ENCODE results near the gene GLIPR1L2. TPM values are rescaled to one million over a fixed set of nuclear protein-coding genes. Genes with fewer than 3 reads are reported as not detected.
"Not testable (repeated sequence)": the region's sequence is repeated elsewhere in the genome, so short reads cannot be mapped to it uniquely, and the experiment has no call there.

Gene GLIPR1L2
- total RNA-seq, 1 donor from 2014 or later = 0.26 TPM

- peaks cover 4% of the 10 kb centered on the region for H3K36me3 Mint-ChIP-seq (ENCODE audit: low read depth, unreplicated experiment)
- H3K4me3 Mint-ChIP-seq (ENCODE audit: unreplicated experiment) = no peak overlapping the region
- no peak for TF ChIP-seq CTCF (IDR thresholded peaks at IDR 0.05; ENCODE audit: unreplicated experiment)
- H3K27me3 Mint-ChIP-seq (ENCODE audit: unreplicated experiment) = no peaks in the 10 kb centered on the region
- H3K4me1 Mint-ChIP-seq (ENCODE audit: unreplicated experiment) = no peaks in the 10 kb centered on the region
- H3K27ac Mint-ChIP-seq (ENCODE audit: unreplicated experiment) = no peak overlapping the region
- DNase-seq (ENCODE audit: low spot score) = no peak
- H3K9me3 Mint-ChIP-seq (ENCODE audit: unreplicated experiment) = no peaks in the 10 kb centered on the region
These were observed 47.3 kb downstream of the GLIPR1L2 start for GRCh38 chr12:75438059-75438754.

DNA sequence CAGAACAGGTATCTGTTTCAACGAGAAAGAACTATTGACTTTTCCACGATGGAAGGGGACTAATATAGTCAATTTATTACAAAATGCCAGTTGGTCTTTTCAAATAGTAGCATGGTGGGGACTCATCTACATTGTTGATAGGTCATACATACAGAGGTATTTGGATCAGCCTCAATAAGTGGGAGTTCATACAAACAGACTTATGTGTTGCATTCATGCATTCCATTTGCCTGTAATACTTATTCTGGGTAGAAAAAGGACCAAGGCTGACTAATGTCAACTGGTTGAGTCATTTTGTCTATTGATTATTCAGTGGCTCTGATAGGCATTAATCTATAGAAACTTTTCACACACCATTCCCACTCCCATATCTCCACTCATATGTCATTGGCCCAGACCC, 48.2 kb downstream of the GLIPR1L2 start:
- Mint-ChIP-seq H3K27me3 (ENCODE audit: unreplicated experiment) (no peaks in the 10 kb centered on the region), H3K4me1 (ENCODE audit: unreplicated experiment) (no peaks in the 10 kb centered on the region), H3K36me3 (ENCODE audit: low read depth, unreplicated experiment) (peaks cover 4% of the 10 kb centered on the region), H3K27ac (ENCODE audit: unreplicated experiment) (no peak overlapping the region), H3K9me3 (ENCODE audit: unreplicated experiment) (no peaks in the 10 kb centered on the region), H3K4me3 (ENCODE audit: unreplicated experiment) (no peak overlapping the region)
- TF ChIP-seq CTCF (IDR thresholded peaks at IDR 0.05; ENCODE audit: unreplicated experiment) = no peak
- DNase-seq (ENCODE audit: low spot score) = no peak

GRCh38 chr12:75439930-75440329, 49.0 kb downstream of the GLIPR1L2 start:
- no peaks in the 10 kb centered on the region for H3K27me3 Mint-ChIP-seq (ENCODE audit: unreplicated experiment)
- peaks cover 4% of the 10 kb centered on the region for H3K36me3 Mint-ChIP-seq (ENCODE audit: low read depth, unreplicated experiment)
- no peak for TF ChIP-seq CTCF (IDR thresholded peaks at IDR 0.05; ENCODE audit: unreplicated experiment)
- no peak overlapping the region for H3K4me3 Mint-ChIP-seq (ENCODE audit: unreplicated experiment)
- no peak for DNase-seq (ENCODE audit: low spot score)
- H3K27ac Mint-ChIP-seq (ENCODE audit: unreplicated experiment) = no peak overlapping the region
- H3K4me1 Mint-ChIP-seq (ENCODE audit: unreplicated experiment) = no peaks in the 10 kb centered on the region
- no peaks in the 10 kb centered on the region for H3K9me3 Mint-ChIP-seq (ENCODE audit: unreplicated experiment)

DNA sequence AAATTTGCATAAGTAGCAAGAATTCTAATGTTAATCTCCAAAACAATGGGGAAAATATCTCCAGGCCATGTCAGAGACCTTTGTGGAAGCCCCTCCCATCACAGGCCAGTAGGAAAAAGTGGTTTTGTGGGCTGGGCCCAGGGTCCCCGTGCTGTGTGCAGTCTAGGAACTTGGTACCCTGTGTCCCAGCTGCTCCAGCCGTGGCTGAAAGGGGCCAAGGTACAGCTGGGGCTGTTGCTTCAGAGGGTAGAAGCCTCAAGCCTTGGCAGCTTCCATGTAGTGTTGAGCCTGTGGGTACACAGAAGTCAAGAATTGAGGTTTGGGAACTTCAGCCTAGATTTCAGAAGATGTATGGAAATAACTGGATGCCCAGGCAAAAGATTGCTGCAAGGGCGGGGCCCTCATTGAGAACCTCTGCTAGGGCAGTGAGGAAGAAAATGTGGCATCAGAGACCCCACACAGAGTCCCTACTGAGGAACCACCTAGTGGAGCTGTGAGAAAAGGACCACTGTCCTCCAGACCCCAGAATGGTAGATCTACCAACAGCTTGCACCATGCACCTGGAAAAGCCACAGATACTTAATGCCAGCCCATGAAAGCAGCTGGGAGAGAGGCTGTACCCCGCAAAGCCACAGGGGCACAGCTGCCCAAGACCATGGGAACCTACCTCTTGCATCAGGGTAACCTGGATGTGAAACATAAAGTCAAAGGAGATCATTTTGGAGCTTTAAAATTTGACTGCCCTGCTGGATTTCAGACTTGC, 51.0 kb downstream of the GLIPR1L2 start:
- not testable (repeated sequence) for H3K4me3 Mint-ChIP-seq (ENCODE audit: unreplicated experiment); H3K9me3 Mint-ChIP-seq (ENCODE audit: unreplicated experiment); H3K27ac Mint-ChIP-seq (ENCODE audit: unreplicated experiment); H3K27me3 Mint-ChIP-seq (ENCODE audit: unreplicated experiment); H3K36me3 Mint-ChIP-seq (ENCODE audit: low read depth, unreplicated experiment); H3K4me1 Mint-ChIP-seq (ENCODE audit: unreplicated experiment); DNase-seq (ENCODE audit: low spot score)

- H3K4me3 Mint-ChIP-seq (ENCODE audit: unreplicated experiment); H3K27me3 Mint-ChIP-seq (ENCODE audit: unreplicated experiment); H3K36me3 Mint-ChIP-seq (ENCODE audit: low read depth, unreplicated experiment); DNase-seq (ENCODE audit: low spot score); H3K27ac Mint-ChIP-seq (ENCODE audit: unreplicated experiment); H3K9me3 Mint-ChIP-seq (ENCODE audit: unreplicated experiment); H3K4me1 Mint-ChIP-seq (ENCODE audit: unreplicated experiment): not testable (repeated sequence)
These were observed 51.6 kb downstream of the GLIPR1L2 start for GRCh38 chr12:75442454-75442853.

DNA sequence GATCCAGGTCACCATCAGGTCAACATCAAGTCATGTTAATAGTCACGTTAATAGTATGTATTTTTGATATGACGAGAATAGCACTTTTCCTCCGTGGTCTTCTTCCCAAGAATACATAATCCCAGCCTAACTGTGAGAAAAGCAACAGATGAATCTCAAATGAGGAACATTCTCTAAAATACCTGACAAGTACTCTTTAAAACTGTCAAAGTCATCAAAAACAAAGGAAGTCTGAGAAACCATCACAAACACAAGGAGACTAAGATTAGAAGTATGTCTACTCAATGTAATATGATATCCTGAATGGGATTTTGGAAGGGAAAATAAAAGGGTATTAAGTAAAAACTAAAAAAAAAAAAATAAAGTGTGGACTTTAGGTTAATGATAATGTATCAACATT, 52.8 kb downstream of the GLIPR1L2 start:
- no peak for DNase-seq (ENCODE audit: low spot score)
- no peak for TF ChIP-seq CTCF (IDR thresholded peaks at IDR 0.05; ENCODE audit: unreplicated experiment)
- Mint-ChIP-seq H3K4me1 (ENCODE audit: unreplicated experiment) (no peaks in the 10 kb centered on the region), H3K27me3 (ENCODE audit: unreplicated experiment) (no peaks in the 10 kb centered on the region), H3K4me3 (ENCODE audit: unreplicated experiment) (no peak overlapping the region), H3K36me3 (ENCODE audit: low read depth, unreplicated experiment) (peaks cover 4% of the 10 kb centered on the region), H3K9me3 (ENCODE audit: unreplicated experiment) (no peaks in the 10 kb centered on the region), H3K27ac (ENCODE audit: unreplicated experiment) (no peak overlapping the region)
